RCC 7860 (cell line): ENCODE results near the gene C17orf67.

Experiments
- DNase-seq: peaks from one replicate; pipeline ENCODE4 v3.0.0-alpha.2; 2015; ENCODE audit warnings: low spot score
- FAIRE-seq: peaks from 2 replicates; lab custom pipeline; 2012; peaks lifted over from hg19 to GRCh38; lab: Jason Lieb, UNC

C17orf67 gene, protein sequence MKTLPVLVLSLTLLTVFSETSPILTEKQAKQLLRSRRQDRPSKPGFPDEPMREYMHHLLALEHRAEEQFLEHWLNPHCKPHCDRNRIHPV

DNA sequence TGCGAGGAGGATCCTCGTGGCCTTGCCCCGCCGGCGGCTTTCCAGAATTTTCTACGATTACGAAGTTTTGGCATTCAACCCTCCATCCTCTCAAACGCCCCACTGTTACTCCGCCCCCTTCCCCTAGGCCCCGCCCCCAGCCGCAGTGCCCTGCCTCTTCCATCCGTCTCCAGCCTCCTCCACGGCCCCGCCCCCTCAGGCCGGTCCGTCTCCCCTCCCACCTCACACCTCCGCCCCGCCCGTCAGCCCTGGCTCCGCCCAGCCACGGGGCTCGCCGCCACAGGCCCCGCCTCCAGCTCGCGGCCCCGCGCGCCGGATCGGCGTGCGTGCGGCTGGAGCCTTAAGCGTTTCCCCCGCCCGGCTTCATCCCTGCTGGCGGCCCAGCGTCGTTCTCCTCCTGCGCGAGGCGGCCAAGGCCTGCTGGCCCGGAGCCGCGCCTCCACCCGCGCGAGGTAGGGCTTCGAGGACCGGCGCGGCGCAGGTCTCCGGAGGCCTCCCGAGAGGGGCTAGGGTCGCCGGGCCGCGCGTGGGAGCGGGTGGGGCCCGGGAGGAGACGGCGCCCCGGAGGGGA is at the start of gene C17orf67, which contains the start of gene DGKE:
TSS of gene C17orf67 (minus strand) at position 112 of the 571 bp plus-strand sequence. CDS start 18,110 bp downstream, outside the sequence.
TSS of gene DGKE (plus strand) at position 343 of the 571 bp plus-strand sequence. CDS start 645 bp downstream, outside the sequence.
- no peak for FAIRE-seq
- DNase-seq, result peak; percentile 72

GRCh38 chr17:56881685-56882295 is 48.1 kb upstream of the C17orf67 start:
- DNase-seq (no peak), FAIRE-seq (no peak)

DNA sequence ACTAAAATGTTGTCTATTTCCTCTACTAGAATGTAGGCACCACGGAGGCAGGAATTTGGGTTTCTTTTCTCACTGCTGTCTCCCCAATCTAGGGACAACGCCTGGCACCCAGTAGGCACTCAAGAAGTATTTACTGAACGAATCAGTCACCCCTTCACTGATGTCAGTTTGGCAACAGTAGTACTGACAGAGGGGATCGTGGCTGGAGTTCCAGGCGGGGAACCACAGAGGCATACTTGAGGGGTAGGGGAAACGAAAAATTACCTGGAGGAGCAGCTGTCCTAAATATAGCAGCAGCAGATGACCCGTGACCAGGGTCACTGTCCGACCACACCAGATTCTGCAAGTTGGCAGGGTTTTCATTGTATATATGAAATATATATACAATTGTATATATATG is 46.9 kb upstream of the C17orf67 start:
- no peak for FAIRE-seq

GRCh38 chr17:56880133-56880532 is 46.4 kb upstream of the C17orf67 start:
- FAIRE-seq (no peak), DNase-seq (no peak)

More for the DNA sequence above, 46.9 kb upstream of the C17orf67 start:
- no peak for DNase-seq

DNA sequence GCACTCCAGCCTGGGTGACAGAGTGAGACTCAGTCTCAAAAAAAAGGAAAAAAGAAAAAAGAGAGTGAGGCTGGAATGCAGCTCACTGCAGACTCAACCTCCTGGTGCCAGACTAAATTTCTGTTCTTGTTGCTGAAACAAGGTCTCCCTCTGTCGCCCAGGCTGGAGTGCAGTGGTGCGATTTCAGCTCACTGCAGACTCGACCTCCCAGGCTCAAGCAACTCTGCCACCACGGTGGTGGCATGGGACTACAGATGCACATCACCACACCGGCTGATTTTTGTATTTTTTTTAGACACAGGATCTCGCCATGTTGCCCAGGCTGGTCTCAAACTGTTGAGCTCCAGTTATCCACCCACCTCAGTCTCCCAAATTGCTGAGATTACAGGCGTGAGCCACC is 45.6 kb upstream of the C17orf67 start:
- FAIRE-seq, result no peak

GRCh38 chr17:56876766-56877179 is 43.1 kb upstream of the C17orf67 start:
- DNase-seq (no peak), FAIRE-seq (no peak)

More for the DNA sequence above, 45.6 kb upstream of the C17orf67 start:
- DNase-seq, result no peak

GRCh38 chr17:56870081-56870651 is 36.4 kb upstream of the C17orf67 start:
- DNase-seq, result no peak

DNA sequence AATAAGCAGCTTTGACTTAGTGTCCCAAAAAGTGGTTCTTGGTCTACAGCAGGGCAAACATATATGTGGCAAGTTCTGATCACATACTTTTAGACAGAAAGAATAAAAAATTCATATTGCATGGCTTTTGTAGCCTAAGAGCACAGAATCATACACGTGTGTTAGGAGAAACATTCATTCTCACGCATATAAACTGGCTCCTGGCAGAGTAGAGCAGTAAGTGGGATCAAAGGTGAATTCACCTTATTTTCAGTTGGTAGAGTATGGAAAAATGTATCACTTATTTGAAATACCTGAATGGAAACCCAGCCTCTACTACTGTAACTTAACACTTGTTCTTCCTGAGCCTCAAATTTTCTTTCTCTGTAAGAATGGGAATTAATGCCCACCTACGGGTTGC is 35.0 kb upstream of the C17orf67 start:
- FAIRE-seq (no peak), DNase-seq (no peak)

More at GRCh38 chr17:56870081-56870651, 36.4 kb upstream of the C17orf67 start:
- no peak for FAIRE-seq

DNA sequence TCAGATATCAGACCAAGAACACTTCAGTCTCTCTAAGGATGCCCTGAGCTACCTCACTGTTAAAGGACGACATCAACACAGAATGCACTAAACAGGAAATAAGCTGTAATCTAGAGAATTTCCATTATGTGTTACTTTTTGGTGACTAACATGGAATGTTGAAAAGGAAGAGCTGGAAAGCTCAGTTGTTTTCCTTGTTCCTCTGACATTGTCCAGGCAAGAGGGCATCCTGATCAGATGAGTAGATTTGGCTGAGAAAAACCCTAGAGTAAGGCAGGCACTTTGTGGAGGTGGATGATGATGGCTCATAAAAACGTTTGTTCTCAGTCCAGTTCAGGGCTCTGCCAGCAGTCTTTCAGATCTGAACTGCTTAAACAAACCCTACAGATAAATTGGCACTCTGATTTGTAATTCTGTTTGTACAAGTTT is 34.2 kb upstream of the C17orf67 start:
- FAIRE-seq (no peak), DNase-seq (no peak)

DNA sequence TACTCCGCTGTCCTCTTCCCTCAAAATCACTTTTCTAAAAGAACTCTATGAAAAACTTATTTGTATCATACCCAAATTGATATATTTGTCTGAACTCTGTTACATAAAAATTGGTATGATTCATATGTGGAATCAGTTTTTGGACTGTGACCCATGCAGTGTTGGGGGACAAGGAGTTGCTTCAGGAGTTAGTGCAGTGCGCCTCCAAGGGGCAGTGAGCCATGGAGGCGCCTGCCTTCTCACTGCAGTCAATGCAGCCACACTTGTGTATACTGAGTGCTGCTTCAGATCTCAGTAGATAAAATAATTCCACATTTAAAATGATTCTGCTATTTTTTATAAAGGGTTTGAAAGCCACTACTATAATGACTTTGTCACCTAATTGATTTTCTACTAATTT is 32.8 kb upstream of the C17orf67 start:
- DNase-seq, result no peak
- no peak for FAIRE-seq

DNA sequence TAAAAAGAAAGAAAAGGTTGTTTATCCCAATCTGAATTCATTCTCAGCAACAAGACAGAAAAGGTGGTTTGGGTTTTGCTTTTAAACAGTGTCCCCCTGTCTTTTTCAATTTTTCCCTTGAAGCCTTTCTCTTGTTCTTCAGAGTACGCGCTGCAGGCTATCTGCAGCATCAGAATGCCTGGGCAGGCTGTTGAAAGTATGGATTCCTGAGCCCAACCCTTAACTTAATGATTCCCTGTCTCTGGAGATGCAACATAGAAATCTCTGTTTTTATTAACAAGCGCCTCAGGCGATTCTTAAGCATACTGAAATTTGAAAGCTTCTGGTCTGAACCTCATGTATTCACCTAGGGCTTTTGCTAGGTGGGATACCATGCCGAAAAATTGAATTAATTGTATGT is 32.4 kb upstream of the C17orf67 start:
- DNase-seq, result no peak
- no peak for FAIRE-seq

- no peak for FAIRE-seq
- DNase-seq, result no peak
Measured at GRCh38 chr17:56863974-56864373, 30.3 kb upstream of the C17orf67 start.

DNA sequence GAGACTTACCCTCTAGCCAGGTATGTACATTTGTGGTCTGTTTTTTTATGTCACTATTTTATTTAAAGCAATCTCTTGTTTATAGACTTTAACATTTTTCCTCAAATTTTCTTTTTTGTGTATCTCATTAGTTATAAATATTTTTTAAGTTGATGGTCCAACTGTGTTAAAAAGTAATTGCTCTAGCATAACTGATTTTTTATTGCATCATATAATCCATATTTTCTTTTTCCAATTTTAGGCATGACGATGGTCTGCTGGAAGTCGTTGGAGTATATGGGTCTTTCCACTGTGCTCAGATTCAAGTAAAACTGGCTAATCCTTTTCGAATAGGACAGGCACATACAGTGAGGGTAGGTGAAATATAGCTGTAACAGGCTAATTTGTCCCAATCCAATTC is 28.2 kb upstream of the C17orf67 start:
- DNase-seq, result no peak
- no peak for FAIRE-seq

- DNase-seq (no peak), FAIRE-seq (no peak)
Measured at GRCh38 chr17:56851008-56851407, 17.3 kb upstream of the C17orf67 start.

GRCh38 chr17:56850591-56850990 is 16.9 kb upstream of the C17orf67 start:
- FAIRE-seq, result no peak
- no peak for DNase-seq

GRCh38 chr17:56849131-56849530 is 15.4 kb upstream of the C17orf67 start:
- no peak for DNase-seq
- FAIRE-seq, result no peak

GRCh38 chr17:56847106-56847505 is 13.4 kb upstream of the C17orf67 start:
- DNase-seq, result no peak

GRCh38 chr17:56845934-56846333 is 12.2 kb upstream of the C17orf67 start:
- FAIRE-seq, result no peak

More at GRCh38 chr17:56847106-56847505, 13.4 kb upstream of the C17orf67 start:
- no peak for FAIRE-seq

DNA sequence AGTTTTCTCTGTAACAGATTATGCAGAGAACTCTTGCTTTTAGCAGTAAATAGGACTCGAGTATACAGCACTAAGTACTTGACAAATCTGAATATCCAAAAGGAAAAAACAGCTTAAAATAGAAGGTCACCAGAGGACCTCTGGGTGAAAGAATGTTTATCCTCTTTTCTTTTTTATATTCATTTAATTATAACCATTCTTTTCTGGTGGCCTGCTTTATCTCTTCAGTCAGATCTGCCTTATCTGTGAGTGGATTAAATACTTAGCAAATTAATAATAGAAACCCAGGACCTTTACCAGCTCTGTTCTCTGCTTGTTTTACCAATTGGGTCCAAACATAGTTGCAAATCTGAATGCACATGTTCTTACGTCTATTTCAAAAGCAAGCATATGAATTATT is 8.9 kb upstream of the C17orf67 start:
- no peak for DNase-seq
- no peak for FAIRE-seq

More at GRCh38 chr17:56845934-56846333, 12.2 kb upstream of the C17orf67 start:
- no peak for DNase-seq

DNA sequence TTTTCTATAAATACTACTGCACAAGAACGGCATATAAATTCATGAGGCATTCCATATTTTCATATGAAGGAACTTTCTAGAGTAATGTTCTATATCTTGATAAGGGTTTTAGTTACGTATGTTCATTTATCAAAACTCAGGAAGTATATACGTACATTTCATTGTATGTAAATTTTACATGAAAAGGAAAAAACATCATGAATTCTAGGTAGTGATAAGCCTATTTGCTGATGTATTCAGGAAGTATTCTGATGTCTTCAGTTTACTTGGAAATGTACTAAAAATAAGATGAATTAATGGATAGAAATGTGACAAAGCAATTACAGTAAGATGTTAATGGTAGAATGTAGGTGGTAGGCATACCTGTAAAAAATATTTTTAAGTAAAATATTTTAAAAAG is 5.0 kb upstream of the C17orf67 start:
- FAIRE-seq, result no peak

GRCh38 chr17:56835264-56835585 is 1.5 kb upstream of the C17orf67 start:
- FAIRE-seq (no peak), DNase-seq (no peak)

More for the DNA sequence above, 5.0 kb upstream of the C17orf67 start:
- no peak for DNase-seq
